Choroid plexus epithelial cell (primary cell): Measurements from ENCODE around the gene HMGCL.

ENCODE experiments used
- DNase-seq: peaks from one replicate; pipeline ENCODE4 v3.0.0-alpha.2; 2010; ENCODE audit warnings: low read depth
- H3K4me3 ChIP-seq: 2 replicates; pipeline ENCODE4 v1.5.1; 2011; ENCODE audit warnings: low read depth, mild to moderate bottlenecking, control low read depth, low read length, moderate library complexity
- CTCF ChIP-seq: conservative IDR thresholded peaks from 2 replicates; pipeline ENCODE4 v1.5.1; 2011; ENCODE audit warnings: low read depth, mild to moderate bottlenecking, control low read depth, inconsistent platforms, low read length, moderate library complexity

The HMGCL gene

GRCh38 chr1:23768733-23769132, 56.5 kb downstream of the HMGCL start:
- no peak overlapping the region for H3K4me3 ChIP-seq
- no peak for TF ChIP-seq CTCF
- DNase-seq, result no peak

- TF ChIP-seq CTCF, result no peak
- no peak for DNase-seq
- no peak overlapping the region for H3K4me3 ChIP-seq
Measured at GRCh38 chr1:23763041-23763577, 62.1 kb downstream of the HMGCL start.

GRCh38 chr1:23759277-23759676, 66.0 kb downstream of the HMGCL start:
- TF ChIP-seq CTCF, result no peak
- H3K4me3 ChIP-seq, result no peak overlapping the region
- peak; percentile 63 for DNase-seq

GRCh38 chr1:23757812-23758211, 67.4 kb downstream of the HMGCL start:
- H3K4me3 ChIP-seq, result no peak overlapping the region
- no peak for TF ChIP-seq CTCF
- DNase-seq, result no peak

GRCh38 chr1:23756676-23757075, 68.6 kb downstream of the HMGCL start:
- DNase-seq, result peak; percentile 88
- no peak overlapping the region for H3K4me3 ChIP-seq
- TF ChIP-seq CTCF, result no peak

- no peak for TF ChIP-seq CTCF
- no peak overlapping the region for H3K4me3 ChIP-seq
- no peak for DNase-seq
Measured at GRCh38 chr1:23752909-23753308, 72.3 kb downstream of the HMGCL start.
